NB4 (cell line): Measurements from ENCODE around the gene NME7.

Source experiments
- DNase-seq: peaks from one replicate; pipeline ENCODE4 v3.0.0; 2010; ENCODE audit warnings: low read depth
- H3K4me3 ChIP-seq: one replicate; pipeline ENCODE4 v1.5.1; 2011; ENCODE audit warnings: mild to moderate bottlenecking, low read depth, low read length, moderate library complexity
- MYC ChIP-seq: IDR thresholded peaks from 2 replicates; pipeline ENCODE4 v1.6.1; 2011; ENCODE audit warnings: low read depth, low read length
- POLR2A ChIP-seq: IDR thresholded peaks from 2 replicates; pipeline ENCODE4 v1.6.1; 2011; ENCODE audit warnings: mild to moderate bottlenecking; ENCODE audit not compliant: insufficient read length; ENCODE audit errors: extremely low read depth
- TF ChIP-seq, protein P1 (sequence below): IDR thresholded peaks from one replicate; pipeline ENCODE4 v1.5.1; 2012; ENCODE audit warnings: low read depth, low read length
- TF ChIP-seq, protein P2 (sequence below): IDR thresholded peaks from 2 replicates; pipeline ENCODE4 v1.6.1; 2011; ENCODE audit warnings: low read depth, low read length

NME7 gene

DNA sequence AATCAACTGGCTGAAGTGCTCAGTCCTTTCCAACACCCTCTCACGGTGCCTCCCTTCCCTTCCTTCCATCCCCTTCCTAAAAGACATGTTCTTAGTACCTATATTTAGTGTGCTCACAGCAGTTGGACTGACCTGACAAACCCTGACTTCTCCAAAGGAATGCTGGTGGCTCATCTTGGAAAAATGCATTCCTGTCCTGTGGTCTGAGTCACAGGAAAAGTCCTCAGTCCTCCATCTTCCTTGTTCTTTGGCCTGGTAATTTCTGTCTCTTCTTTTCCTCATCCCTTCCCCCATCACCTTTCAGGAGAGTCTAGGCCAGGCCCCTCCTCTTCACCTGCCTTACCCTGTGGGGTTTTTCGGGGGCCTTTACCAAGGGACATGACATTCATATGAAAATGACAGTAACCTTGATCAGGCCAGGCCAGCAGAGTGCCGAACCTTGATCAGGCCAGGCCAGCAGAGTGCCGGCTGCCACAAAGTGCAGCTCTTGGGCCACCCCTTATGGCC is 253.9 kb downstream of the NME7 start:
- TF ChIP-seq, protein P1, sequence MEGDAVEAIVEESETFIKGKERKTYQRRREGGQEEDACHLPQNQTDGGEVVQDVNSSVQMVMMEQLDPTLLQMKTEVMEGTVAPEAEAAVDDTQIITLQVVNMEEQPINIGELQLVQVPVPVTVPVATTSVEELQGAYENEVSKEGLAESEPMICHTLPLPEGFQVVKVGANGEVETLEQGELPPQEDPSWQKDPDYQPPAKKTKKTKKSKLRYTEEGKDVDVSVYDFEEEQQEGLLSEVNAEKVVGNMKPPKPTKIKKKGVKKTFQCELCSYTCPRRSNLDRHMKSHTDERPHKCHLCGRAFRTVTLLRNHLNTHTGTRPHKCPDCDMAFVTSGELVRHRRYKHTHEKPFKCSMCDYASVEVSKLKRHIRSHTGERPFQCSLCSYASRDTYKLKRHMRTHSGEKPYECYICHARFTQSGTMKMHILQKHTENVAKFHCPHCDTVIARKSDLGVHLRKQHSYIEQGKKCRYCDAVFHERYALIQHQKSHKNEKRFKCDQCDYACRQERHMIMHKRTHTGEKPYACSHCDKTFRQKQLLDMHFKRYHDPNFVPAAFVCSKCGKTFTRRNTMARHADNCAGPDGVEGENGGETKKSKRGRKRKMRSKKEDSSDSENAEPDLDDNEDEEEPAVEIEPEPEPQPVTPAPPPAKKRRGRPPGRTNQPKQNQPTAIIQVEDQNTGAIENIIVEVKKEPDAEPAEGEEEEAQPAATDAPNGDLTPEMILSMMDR = no peak
- no peak for TF ChIP-seq MYC
- DNase-seq = no peak
- no peak overlapping the region for H3K4me3 ChIP-seq

DNA sequence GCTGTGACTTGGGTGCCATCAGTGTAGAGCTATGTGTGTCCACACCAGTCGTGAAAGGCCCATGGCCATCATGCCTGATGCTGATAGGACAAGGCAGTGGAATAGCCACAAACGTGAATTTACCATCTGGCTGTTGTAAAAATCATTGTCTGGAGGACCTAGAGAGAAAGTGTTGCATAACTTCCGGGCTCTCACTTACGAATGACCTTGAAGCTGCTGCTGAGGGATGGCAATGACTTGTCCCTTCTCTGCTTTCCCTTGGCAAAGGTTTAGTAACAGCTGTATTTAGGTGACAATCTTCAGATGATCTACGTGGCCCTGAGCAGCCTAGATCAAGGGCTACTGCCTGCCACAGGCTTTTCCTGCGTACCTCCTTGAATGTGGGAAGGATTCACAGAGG is 255.4 kb downstream of the NME7 start:
- peak; percentile 88 for DNase-seq
- TF ChIP-seq, protein P2, sequence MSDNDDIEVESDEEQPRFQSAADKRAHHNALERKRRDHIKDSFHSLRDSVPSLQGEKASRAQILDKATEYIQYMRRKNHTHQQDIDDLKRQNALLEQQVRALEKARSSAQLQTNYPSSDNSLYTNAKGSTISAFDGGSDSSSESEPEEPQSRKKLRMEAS = peak; percentile 46
- TF ChIP-seq POLR2A = no peak
- no peak overlapping the region for H3K4me3 ChIP-seq

DNA sequence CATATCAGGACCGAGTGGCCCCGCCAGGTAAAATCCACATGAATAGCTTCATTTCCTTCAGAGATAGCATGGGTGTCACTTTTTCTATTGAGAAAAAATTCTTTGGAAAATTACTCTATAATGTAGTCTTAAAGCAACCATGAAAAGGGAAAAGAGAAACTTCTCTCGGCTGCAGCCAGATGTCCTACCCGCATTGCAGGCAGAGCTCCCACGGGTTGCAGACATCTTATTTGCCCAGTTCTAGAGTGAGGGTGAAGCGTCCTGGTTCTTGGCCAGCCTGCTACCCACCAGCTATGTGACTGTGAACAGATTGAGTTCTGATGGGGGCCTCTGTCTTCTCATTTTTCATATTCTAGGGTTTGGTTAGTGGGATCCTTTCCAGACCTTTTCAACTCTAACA is 256.1 kb downstream of the NME7 start:
- no peak overlapping the region for H3K4me3 ChIP-seq

DNA sequence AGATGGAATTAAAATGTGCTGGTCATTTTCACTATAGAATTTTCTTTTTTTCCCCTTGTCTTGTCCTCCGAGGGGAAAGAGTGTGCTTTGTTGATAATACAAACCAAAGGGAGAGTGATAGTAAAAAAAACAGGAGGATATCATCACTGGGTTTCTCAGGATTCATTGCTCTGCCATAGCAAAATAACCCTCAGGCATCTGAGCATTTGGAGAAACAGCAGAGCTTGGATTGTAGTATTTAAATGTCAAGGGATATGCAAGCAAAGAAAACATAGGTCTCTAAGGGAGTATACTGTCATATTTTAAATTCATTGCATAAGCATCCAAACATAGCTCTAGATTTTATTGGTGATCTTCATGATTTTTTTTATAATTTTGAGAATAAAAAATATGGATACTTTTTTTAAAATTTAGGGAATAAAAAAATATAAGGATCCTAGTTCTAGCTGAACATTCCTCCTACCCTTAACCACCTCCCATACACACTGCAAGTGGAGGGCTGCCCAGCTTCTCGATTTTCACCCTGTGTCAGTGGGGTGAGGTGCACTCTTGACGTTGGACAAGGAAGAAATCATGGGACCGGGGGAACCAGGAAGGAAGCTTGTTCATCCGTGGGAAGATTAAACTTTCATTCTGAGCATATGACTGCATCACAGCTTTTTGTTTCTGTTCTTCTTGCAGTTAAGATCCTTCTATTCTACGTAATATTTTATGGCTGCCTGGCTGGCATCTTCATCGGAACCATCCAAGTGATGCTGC is 256.7 kb downstream of the NME7 start:
- TF ChIP-seq, protein P2 = no peak
- TF ChIP-seq POLR2A (no peak), MYC (no peak)
- no peak for DNase-seq
- H3K4me3 ChIP-seq = no peak overlapping the region

More for the DNA sequence above, 256.1 kb downstream of the NME7 start:
- DNase-seq = no peak
- no peak for TF ChIP-seq POLR2A

DNA sequence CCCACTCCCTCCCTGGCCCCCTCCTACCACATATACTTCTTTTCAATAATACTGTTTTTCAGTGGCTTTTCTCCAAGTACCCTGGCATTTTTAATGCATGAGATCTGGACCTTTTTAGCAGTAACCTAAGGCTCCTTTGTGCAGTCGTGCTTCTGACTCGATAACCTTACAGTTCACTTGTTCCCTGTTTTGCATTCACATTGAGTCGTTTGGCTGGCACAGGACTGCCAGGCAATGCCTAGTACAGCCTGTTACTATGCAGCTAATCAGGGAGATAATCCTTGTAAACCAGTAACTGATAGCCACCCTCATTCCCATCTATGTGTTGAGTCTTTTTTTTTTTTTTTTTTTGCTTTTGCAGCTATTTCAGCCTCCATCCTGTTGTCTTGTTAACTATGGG is 257.4 kb downstream of the NME7 start:
- TF ChIP-seq MYC = no peak
- TF ChIP-seq POLR2A = no peak
- TF ChIP-seq, protein P1 = no peak
- TF ChIP-seq, protein P2 = no peak
- H3K4me3 ChIP-seq = peak overlapping the region; percentile 2
- DNase-seq = no peak

DNA sequence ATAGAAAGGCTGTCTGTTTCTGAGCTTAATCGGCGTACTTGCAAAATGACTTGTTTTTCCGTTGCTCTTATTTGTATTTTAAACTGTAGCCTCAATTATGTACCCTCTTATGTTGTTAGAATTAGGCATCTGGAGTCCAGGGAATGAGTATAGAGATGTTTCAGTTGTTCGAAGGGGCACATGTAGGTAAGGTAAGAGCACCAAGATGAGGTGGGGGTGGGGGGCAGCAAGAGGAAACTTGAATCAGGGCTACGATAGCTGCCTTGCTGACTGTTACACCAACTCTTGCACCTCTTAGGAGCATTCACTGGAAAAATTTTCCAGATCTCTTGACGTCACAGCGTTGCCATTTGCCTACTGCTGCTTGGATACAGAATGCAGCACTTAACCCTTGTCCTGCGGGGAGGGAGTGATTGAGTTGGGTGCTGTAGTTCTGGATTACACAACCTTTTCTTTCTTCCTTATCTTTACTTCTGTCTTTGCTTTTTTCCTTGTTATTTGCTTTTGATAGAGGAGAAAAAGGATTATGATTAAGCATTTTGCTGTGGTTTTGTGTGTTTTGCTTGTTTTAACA is 257.9 kb downstream of the NME7 start:
- TF ChIP-seq, protein P2 = no peak
- no peak for TF ChIP-seq MYC
- no peak for TF ChIP-seq POLR2A
- TF ChIP-seq, protein P1 = no peak
- peak; percentile 56 for DNase-seq
- peak overlapping the region; percentile 2 for H3K4me3 ChIP-seq

DNA sequence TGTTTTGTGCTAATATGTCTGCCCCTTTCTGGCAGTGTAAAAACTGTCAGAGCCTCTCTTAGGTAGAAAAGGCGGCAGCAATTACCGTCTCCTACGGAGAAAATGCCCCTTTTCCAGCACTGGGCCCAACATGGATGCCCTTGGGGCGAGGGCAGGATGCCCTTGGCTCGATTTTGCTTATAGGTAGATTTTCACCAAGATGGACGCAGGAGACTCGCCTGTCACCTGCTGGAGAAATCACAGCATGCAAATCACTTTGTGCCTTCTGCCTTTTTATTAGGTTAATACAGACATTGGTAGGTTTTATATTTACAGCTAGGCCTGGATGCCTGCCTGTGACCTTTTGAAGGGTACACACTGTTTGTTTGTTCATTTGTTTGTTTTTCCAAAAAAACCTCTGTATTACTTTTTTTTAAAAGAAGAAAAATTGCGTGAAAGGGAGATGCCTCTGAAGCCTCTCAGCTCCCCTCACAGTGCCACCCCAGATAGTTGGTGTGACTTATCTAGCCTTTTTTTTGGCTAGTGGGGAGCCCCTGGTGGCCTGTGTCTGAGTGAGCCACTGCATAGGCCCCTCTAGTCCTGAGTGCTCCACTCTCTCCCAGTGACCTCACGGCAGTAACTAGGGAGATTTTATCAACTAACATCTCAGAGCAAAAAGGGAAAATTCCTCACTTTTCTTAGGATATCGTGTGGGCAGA is 258.6 kb downstream of the NME7 start:
- no peak for TF ChIP-seq MYC
- TF ChIP-seq, protein P1 = peak; percentile 17
- no peak overlapping the region for H3K4me3 ChIP-seq
- peak; percentile 52 for DNase-seq
